Activated naive CD8-positive, alpha-beta T cell treated with anti-CD3 and anti-CD28 coated beads, Interleukin-2, amount 50 U/mL, for 24 hours (primary cell): ENCODE results near the gene DND1.
"Not testable (repeated sequence)": the region's sequence is repeated elsewhere in the genome, so short reads cannot be mapped to it uniquely, and the experiment has no call there.

Experiments used
- ATAC-seq: fragments of 150-1000 bp; cut with Tn5 transposase; one replicate; pipeline ENCODE4 v1.10.0; 2021
- DNase-seq: peaks from one replicate; pipeline ENCODE4 v3.0.0; 2021
- H3K27ac Mint-ChIP-seq: one replicate; pipeline ENCODE4 v1.8.0; 2021; ENCODE audit warnings: mild to moderate bottlenecking, mixed read lengths
- H3K27me3 Mint-ChIP-seq: one replicate; pipeline ENCODE4 v1.8.0; 2021; ENCODE audit warnings: mixed read lengths
- H3K36me3 Mint-ChIP-seq: one replicate; pipeline ENCODE4 v1.8.0; 2021; ENCODE audit warnings: low read depth, mixed read lengths
- H3K4me1 Mint-ChIP-seq: one replicate; pipeline ENCODE4 v1.8.0; 2021; ENCODE audit warnings: mixed read lengths
- H3K4me3 Mint-ChIP-seq: one replicate; pipeline ENCODE4 v1.8.0; 2021; ENCODE audit warnings: mild to moderate bottlenecking, moderate library complexity, mixed read lengths
- H3K9me3 Mint-ChIP-seq: one replicate; pipeline ENCODE4 v1.8.0; 2021; ENCODE audit warnings: mixed read lengths

Gene DND1

DNA sequence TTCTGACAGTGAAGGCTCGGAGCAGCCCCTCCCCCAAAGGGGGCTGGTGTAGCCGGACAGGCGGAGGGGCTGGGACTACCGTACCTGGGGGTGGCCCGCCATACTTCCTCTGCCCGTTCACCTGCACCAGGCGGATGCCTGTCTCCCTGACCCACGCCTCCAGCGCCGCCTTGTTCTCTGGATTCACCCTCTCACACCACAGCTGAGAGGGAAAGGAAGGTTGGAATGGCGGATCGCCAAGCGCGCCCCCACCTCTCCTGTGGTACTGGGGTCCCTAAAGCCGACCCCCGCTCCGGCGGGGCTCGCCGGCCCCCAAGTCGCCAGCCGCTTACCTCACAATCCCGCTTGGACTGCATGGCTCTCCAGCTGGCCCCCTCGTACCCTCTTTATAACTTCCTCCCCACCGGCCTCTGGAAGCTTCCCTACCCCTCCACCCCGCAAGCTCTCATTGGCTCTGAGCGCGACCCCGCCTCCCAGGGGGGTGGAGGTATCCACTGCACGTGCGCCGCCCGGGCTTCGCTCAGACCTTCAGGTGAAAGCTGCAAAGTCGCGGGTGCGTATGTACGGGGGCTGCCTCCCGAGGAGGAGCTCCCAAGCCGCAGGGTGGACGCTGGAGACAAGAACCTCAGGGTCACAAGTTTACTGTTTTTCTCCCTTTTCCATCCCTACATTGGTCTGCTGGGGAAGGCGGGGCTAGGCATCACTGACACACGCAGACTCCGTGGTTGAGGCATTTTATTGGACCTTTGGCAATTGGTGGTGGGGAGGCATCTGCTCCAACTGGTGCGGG lies at the start of gene DND1:
TSS of gene DND1 (minus strand) at position 390 of the 790 bp plus-strand sequence. CDS start at position 356, 34 bp downstream.
- Mint-ChIP-seq H3K36me3 (peaks cover 58% of the 10 kb centered on the region), H3K27me3 (no peaks in the 10 kb centered on the region), H3K9me3 (no peaks in the 10 kb centered on the region), H3K27ac (no peak within 1 kb of the TSS), H3K4me1 (peaks cover 3% of the 10 kb centered on the region), H3K4me3 (no peak within 1 kb of the TSS)
- ATAC-seq (no peak), DNase-seq (no peak)

DNA sequence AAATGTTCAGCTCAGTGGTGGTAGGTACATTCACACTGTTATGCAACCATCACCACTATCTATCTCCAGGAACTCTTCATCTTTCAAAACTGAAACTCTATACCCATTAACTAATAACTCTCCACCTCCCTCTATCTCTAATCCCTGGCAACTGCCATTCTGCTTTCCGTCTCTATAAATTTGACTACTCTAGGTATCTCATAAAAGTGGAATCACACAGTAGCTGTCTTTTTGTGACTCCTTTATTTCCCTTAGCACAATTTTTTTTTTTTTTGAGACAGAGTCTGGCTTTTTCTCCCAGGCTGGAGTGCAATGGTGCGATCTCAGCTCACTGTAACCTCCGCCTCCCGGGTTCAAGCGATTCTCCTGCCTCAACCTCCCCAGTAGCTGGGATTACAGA lies 48.0 kb upstream of the DND1 start:
- not testable (repeated sequence) for H3K9me3 Mint-ChIP-seq, H3K36me3 Mint-ChIP-seq, ATAC-seq, DNase-seq, H3K27ac Mint-ChIP-seq, H3K4me3 Mint-ChIP-seq, H3K4me1 Mint-ChIP-seq
- peaks cover 24% of the 10 kb centered on the region for H3K27me3 Mint-ChIP-seq

DNA sequence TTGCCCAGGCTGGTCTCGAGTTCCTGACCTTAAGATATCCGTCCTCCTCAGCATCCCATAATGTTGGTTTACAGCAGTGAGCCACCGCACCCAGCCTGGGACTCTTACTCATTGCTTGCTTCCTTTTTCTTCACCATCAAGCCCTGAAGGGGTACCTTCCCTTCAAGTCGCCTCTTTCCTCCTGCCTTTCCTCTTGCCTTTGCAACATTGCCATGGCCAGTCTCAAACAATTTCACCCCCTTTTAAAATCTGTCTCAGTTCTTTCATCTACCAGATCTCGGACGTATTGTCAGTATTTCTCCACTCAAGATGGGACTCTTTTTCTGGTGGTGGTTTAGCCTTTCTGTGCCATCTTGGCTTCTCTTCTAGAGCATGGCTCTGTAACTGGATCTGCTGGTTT lies 47.4 kb upstream of the DND1 start:
- not testable (repeated sequence) for H3K9me3 Mint-ChIP-seq, DNase-seq, H3K4me1 Mint-ChIP-seq, ATAC-seq, H3K36me3 Mint-ChIP-seq, H3K27ac Mint-ChIP-seq, H3K4me3 Mint-ChIP-seq
- peaks cover 17% of the 10 kb centered on the region for H3K27me3 Mint-ChIP-seq

DNA sequence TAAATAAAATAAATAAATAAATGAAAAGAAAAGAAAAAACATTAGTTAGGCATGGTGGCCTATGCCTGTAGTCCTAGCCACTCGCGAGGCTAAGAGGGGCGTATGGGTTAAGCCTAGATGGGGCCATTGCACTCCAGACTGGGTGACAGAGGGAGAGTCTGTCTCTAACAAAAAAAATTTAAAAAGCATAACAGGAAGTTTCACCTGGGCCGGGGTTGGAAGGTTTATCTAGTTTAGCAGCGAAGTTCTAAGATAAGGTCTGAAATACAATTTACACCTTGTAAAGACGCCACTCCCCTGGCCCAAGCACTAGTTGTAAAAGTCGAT lies 44.9 kb upstream of the DND1 start:
- no peak for DNase-seq
- Mint-ChIP-seq H3K9me3 (no peaks in the 10 kb centered on the region), H3K4me3 (no peak overlapping the region), H3K27me3 (peaks cover 7% of the 10 kb centered on the region), H3K27ac (no peak overlapping the region), H3K36me3 (no peaks in the 10 kb centered on the region), H3K4me1 (peaks cover 4% of the 10 kb centered on the region)
- no peak for ATAC-seq

DNA sequence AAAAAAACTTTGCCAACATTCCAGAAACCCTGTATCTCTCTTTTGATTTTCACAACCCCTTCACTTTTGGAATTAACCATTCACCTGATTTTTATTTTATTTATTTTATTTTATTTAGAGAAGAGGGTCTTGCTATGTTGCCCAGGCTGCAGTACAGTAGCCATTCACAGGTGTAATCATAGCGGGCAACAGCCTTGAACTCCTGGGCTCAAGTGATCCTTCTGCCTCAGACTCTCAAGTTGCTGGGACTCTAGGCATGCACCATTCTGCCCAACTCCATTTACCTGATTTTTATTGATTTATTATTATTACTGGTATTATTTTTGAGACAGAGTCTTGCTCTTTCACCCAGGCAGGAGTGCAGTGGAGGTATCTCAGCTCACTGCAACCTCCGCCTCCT lies 42.9 kb upstream of the DND1 start:
- H3K9me3 Mint-ChIP-seq, H3K27ac Mint-ChIP-seq, DNase-seq, ATAC-seq, H3K4me3 Mint-ChIP-seq, H3K27me3 Mint-ChIP-seq, H3K36me3 Mint-ChIP-seq: not testable (repeated sequence)
- peaks cover 15% of the 10 kb centered on the region for H3K4me1 Mint-ChIP-seq

DNA sequence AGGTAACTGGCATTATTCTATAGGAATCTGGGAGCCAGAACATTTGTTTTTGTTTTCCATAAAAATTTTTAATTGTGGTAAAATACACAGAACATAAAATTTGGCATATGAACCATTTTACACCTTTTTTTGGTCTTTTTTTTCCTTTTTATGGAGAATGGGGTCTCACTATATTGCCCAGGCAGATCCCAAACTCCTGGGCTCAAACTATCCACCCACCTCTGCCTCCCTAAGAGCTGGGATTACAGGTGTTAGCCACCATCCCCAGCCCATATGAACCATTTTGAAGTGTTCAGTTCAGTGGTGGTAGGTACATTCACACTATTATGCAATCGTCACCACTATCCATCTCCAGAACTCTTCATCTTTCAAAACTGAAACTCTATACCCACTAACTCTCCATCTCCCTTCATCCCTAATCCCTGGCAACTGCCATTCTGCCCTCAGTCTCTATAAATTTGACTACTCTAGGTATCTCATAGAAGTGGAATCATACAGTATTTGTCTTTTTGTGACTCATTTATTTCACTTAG lies 40.3 kb upstream of the DND1 start:
- no peak overlapping the region for H3K4me3 Mint-ChIP-seq
- peaks cover 3% of the 10 kb centered on the region for H3K27me3 Mint-ChIP-seq
- peaks cover 5% of the 10 kb centered on the region for H3K36me3 Mint-ChIP-seq
- H3K4me1 Mint-ChIP-seq: peaks cover 21% of the 10 kb centered on the region
- no peak overlapping the region for H3K27ac Mint-ChIP-seq
- DNase-seq: no peak
- no peaks in the 10 kb centered on the region for H3K9me3 Mint-ChIP-seq
- no peak for ATAC-seq

DNA sequence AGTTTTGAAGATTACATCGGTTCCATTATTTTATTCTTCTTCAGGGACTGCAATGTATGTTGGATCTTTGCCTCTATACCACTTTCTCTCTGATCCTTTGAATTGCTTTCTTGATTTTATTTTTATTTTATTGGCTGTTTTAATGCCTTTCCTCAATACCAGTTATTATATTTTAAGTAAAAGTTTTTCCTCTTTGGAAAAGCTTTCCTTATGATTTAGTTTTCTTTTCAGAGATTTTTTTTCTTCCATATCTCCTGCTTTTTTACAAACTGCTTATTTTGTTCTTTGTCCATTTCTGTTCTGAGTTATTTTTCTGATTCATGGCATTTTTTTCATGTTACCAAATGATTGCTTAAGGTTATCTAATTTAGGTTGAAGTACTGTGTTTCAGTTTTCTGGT lies 38.4 kb upstream of the DND1 start:
- H3K4me1 Mint-ChIP-seq: peaks cover 21% of the 10 kb centered on the region
- peak overlapping the region; percentile 19 for H3K27ac Mint-ChIP-seq

DNA sequence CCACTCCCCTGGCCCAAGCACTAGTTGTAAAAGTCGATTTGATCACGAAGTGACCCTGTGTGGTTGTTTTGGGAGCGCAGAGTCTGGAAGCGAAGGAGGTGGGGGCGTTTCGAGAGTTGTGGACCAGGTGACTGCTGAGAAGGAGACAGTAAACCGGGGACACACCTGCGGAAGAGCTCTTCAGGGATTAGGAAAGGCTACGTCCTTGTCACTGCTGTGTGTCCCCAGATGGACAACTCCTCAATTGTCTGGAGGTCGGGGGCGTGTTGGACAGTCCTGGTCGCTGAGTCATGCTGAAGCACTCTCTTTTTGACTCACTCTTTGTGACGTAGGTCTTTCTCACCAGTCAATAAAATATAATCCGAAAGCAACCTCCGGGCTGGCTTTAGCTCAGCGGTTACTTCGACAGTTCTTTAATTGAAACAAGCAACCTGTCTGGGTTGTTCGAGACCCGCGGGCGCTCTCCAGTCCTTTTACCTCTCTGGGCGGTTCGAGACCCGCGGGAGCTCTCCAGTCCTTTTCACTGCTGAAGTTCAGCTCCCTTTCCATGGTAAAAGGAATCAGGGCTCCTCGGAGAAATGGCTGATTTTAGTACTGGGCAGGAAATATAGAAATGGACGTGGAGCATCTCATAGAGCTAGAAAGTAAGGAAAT lies 37.6 kb upstream of the DND1 start:
- Mint-ChIP-seq H3K36me3 (peaks cover 11% of the 10 kb centered on the region), H3K27ac (peak overlapping the region; percentile 93), H3K9me3 (no peaks in the 10 kb centered on the region), H3K4me1 (peaks cover 21% of the 10 kb centered on the region), H3K4me3 (peak overlapping the region; percentile 92), H3K27me3 (peaks cover 3% of the 10 kb centered on the region)
- ATAC-seq: peak; percentile 95
- DNase-seq: peak; percentile 79

More for the DNA sequence above, 38.4 kb upstream of the DND1 start:
- ATAC-seq (no peak), DNase-seq (no peak)
- H3K36me3 Mint-ChIP-seq: peaks cover 5% of the 10 kb centered on the region
- peaks cover 3% of the 10 kb centered on the region for H3K27me3 Mint-ChIP-seq
- no peaks in the 10 kb centered on the region for H3K9me3 Mint-ChIP-seq
- H3K4me3 Mint-ChIP-seq: peak overlapping the region; percentile 92

DNA sequence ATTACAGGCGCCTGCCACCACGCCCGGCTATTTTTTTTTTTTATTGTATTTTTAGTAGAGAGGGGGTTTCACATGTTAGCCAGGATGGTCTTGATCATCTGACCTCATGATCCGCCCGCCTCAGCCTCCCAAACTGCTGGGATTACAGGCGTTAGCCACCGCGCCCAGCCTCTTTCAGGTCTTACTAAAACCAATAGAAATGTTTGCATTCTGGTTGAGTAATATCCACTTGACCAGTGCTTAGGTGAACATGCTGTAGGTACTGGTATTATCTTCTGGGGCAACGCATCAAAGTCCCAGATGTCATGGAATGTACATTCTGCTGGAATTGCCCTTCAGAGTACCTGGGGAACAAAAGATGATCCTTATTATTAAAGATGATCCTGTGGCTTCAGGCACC lies 35.4 kb upstream of the DND1 start:
- H3K4me3 Mint-ChIP-seq, ATAC-seq, H3K27me3 Mint-ChIP-seq, H3K9me3 Mint-ChIP-seq, DNase-seq, H3K27ac Mint-ChIP-seq: not testable (repeated sequence)
- Mint-ChIP-seq H3K4me1 (peaks cover 20% of the 10 kb centered on the region), H3K36me3 (peaks cover 27% of the 10 kb centered on the region)

DNA sequence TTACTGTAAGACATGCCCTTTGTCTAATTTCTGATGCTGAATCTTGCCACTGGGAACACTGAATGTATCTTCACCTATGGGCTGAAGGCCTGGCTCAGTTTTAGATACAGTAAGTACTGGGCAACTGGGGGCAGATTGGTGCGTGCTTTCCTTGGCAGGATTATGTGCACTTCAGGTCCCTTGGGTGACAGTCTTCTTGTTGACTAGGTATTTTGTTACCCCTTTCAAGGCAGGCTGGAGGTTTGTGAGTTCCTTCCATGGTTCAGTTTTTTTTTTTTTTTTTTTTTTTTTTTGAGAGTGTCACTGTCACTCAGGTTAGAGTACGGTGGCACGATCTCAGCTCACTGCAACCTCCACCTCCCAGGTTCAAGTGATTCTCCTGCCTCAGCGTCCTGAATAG lies 34.4 kb upstream of the DND1 start:
- no peaks in the 10 kb centered on the region for H3K9me3 Mint-ChIP-seq
- ATAC-seq (no peak), DNase-seq (no peak)
- peaks cover 31% of the 10 kb centered on the region for H3K36me3 Mint-ChIP-seq
- peaks cover 3% of the 10 kb centered on the region for H3K27me3 Mint-ChIP-seq
- H3K4me1 Mint-ChIP-seq: peaks cover 17% of the 10 kb centered on the region
- H3K27ac Mint-ChIP-seq: no peak overlapping the region
- H3K4me3 Mint-ChIP-seq: no peak overlapping the region

DNA sequence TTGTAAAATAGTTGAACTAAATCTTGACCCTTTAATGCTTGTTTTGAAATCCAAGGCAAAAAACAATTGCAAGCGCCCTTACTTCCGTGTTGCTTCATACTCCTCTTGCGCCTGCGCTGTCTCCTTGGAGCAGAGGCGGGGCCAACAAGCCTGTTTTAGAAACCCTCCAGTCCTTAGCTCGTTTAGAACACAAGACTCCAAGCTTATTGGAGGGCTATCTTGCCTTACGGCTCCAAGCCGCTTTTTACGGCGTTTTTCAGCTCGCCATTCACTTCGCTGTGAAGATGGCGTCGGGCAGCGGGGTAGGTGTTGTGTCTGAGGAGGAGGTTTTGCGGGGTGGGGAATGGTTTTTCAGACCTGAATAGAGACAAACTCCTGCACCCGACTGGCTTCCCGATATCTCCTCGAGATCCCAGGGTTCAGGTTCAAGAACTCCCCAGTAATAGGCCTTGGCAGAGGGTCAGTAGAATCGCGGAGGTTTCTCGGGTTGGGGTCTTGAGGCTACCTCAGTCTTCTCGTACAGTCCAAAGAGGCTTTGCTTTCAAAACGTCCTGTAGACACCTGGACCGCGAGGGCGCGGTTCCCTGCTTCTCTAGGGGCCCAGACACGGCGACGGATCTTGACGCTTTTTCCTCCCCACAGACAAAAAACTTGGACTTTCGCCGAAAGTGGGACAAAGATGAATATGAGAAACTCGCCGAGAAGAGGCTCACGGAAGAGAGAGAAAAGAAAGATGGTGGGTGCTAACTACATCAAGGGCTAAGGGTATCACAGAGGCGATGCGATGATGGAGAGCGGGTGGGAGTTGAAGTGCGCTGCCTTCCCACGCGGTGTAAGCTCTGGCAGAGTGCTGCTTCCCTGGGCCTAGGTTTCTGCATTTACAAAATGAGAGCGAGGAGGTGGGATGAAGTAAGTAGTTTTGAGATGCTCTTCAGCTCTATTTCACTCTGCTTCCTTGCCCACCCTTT lies 27.1 kb upstream of the DND1 start, which contains the start of gene ZMAT2:
TSS of gene ZMAT2 (plus strand) at position 271 of the 968 bp plus-strand sequence. CDS start at position 285, 14 bp downstream.
- Mint-ChIP-seq H3K4me3 (peak within 1 kb of the TSS; percentile 98), H3K36me3 (peaks cover 81% of the 10 kb centered on the region), H3K27me3 (no peaks in the 10 kb centered on the region), H3K4me1 (peaks cover 26% of the 10 kb centered on the region), H3K9me3 (no peaks in the 10 kb centered on the region), H3K27ac (peak within 1 kb of the TSS; percentile 93)
- DNase-seq (peak; percentile 90), ATAC-seq (peak; percentile 97)

DNA sequence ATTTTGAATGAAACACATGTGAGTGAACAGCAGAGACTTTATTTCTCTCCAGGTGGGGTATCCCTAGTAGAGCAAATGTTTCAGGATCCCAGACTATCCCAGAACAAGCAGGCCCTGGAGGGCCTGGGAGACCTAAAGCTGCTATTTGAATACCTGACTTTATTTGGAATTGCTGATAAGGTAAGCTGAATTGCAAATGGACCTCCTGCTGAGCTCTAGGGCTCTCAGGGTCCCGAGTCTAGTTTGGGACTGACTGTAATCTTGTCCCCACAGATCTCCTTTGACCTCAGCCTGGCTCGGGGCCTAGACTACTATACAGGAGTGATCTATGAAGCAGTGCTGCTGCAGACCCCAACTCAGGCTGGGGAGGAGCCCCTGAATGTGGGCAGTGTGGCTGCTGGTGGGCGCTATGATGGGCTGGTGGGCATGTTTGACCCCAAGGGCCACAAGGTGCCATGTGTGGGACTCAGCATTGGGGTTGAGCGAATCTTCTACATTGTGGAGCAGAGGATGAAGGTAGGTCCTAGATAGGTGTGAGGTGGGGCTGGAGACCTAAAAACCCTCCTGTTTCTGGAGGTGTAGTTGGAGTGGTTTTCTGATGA lies 23.6 kb upstream of the DND1 start:
- peaks cover 35% of the 10 kb centered on the region for H3K4me1 Mint-ChIP-seq
- DNase-seq (no peak), ATAC-seq (no peak)
- no peak overlapping the region for H3K4me3 Mint-ChIP-seq
- H3K27me3 Mint-ChIP-seq: no peaks in the 10 kb centered on the region
- H3K27ac Mint-ChIP-seq: no peak overlapping the region
- peaks cover 76% of the 10 kb centered on the region for H3K36me3 Mint-ChIP-seq
- H3K9me3 Mint-ChIP-seq: no peaks in the 10 kb centered on the region

DNA sequence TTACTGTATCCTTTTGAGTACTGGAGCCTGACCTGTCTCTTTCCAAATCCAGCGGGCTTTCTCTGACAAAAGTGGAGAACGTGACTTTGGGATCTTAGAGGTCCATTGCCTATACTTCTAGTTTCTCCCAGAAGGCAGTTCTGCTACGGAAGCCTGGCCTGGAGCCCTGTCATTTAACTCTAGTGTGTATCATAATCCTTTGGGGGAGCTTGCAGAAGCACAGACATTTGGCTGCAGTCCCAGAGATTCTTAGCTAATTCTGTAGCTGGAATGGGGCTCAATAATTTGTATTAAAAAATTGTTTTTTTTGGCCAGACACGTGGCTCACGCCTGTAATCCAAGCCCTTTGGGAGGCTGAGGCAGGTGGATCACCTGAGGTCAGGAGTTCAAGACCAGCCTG lies 20.9 kb upstream of the DND1 start:
- Mint-ChIP-seq H3K27me3 (no peaks in the 10 kb centered on the region), H3K4me3 (no peak overlapping the region), H3K27ac (no peak overlapping the region), H3K36me3 (peaks cover 65% of the 10 kb centered on the region), H3K9me3 (no peaks in the 10 kb centered on the region), H3K4me1 (peaks cover 36% of the 10 kb centered on the region)
- ATAC-seq (no peak), DNase-seq (no peak)
